H1 (cell line): Measurements from ENCODE around the gene ABLIM1. TPM values are rescaled to one million over a fixed set of nuclear protein-coding genes. Genes with fewer than 3 reads are reported as not detected.

Experiments used
- CTCF ChIA-PET: fragments of 300-600 bp; sonication (Branson Sonifier 250); formaldehyde crosslinking; loops from one replicate; lab custom pipeline; 2021; ENCODE audit not compliant: partially characterized antibody; lab: Charles Lee
- POLR2A ChIA-PET: fragments of 300-600 bp; sonication (Branson Sonifier 250); formaldehyde crosslinking; loops from one replicate; lab custom pipeline; 2021; ENCODE audit warnings: inconsistent platforms; ENCODE audit not compliant: partially characterized antibody; lab: Charles Lee
- DNase-seq, 2 experiments: peaks; one replicate each; pipeline versions ENCODE4 v3.0.0 to v3.0.0-alpha.2; 2010 to 2022; ENCODE audit warnings: low spot score in 2 of 2, low read depth in 1 of 2, mixed read lengths in 1 of 2
- FAIRE-seq: peaks from 2 replicates; lab custom pipeline; 2011; peaks lifted over from hg19 to GRCh38; lab: Jason Lieb, UNC
- H2AFZ ChIP-seq: 2 replicates; pipeline ENCODE4 v1.8.1; 2012; ENCODE audit warnings: low read length, inconsistent platforms
- H2AK5ac ChIP-seq: 2 replicates; pipeline ENCODE4 v1.6.1; 2013; ENCODE audit warnings: low read depth, low read length
- H2BK120ac ChIP-seq: replicated peaks from 2 replicates; pipeline ENCODE3; 2013; ENCODE audit warnings: low read depth, low read length, inconsistent platforms
- H2BK12ac ChIP-seq: 2 replicates; pipeline ENCODE4 v1.6.1; 2013; ENCODE audit warnings: low read depth, low read length
- H2BK15ac ChIP-seq: 2 replicates; pipeline ENCODE4 v1.6.1; 2013; ENCODE audit warnings: low read length
- H2BK20ac ChIP-seq: 2 replicates; pipeline ENCODE4 v1.6.1; 2013; ENCODE audit warnings: low read length
- H2BK5ac ChIP-seq: 2 replicates; pipeline ENCODE4 v1.6.1; 2013; ENCODE audit warnings: low read depth, low read length
- H3K14ac ChIP-seq: 2 replicates; pipeline ENCODE4 v1.6.1; 2013; ENCODE audit warnings: inconsistent platforms; ENCODE audit not compliant: insufficient read length
- H3K18ac ChIP-seq: 2 replicates; pipeline ENCODE4 v1.6.1; 2013; ENCODE audit warnings: low read length; ENCODE audit errors: extremely low read depth
- H3K23ac ChIP-seq: 2 replicates; pipeline ENCODE4 v1.6.1; 2013; ENCODE audit warnings: inconsistent platforms; ENCODE audit not compliant: insufficient read length
- H3K23me2 ChIP-seq: 2 replicates; pipeline ENCODE4 v1.6.1; 2013; ENCODE audit warnings: low read depth, low read length
- H3K27ac ChIP-seq: 2 replicates; pipeline ENCODE4 v1.6.1; 2011; ENCODE audit warnings: low read depth, low read length, inconsistent platforms
- H3K27me3 ChIP-seq, 4 experiments: replicated peaks in 1 of 4; 1 replicate in 1 of 4; 2 replicates in 3 of 4; pipeline versions ENCODE4 v1.6.1 to v1.8.1; 2011 to 2013; ENCODE audit warnings: low read length in 3 of 4, mild to moderate bottlenecking in 3 of 4, inconsistent platforms in 2 of 4, mixed read lengths in 2 of 4, moderate library complexity in 1 of 4; ENCODE audit not compliant: control insufficient read depth in 3 of 4, insufficient read depth in 3 of 4; ENCODE audit errors: extremely low read depth in 1 of 4
- H3K36me3 ChIP-seq, 4 experiments: 2 replicates each; pipeline versions ENCODE4 v1.6.1 to v1.8.1; 2011 to 2013; ENCODE audit warnings: mild to moderate bottlenecking in 4 of 4, low read length in 3 of 4, moderate library complexity in 2 of 4, control low read depth in 1 of 4, inconsistent platforms in 1 of 4; ENCODE audit not compliant: insufficient read depth in 4 of 4, control insufficient read depth in 2 of 4
- H3K4ac ChIP-seq: replicated peaks from 2 replicates; pipeline ENCODE3; 2013; ENCODE audit warnings: low read length, low read depth, mixed read lengths, inconsistent platforms; ENCODE audit not compliant: insufficient read length
- H3K4me1 ChIP-seq, 4 experiments: replicated peaks in 1 of 4; 1 replicate in 1 of 4; 2 replicates in 3 of 4; pipeline versions ENCODE4 v1.6.1 to v1.8.1; 2011 to 2013; ENCODE audit warnings: low read length in 3 of 4, inconsistent platforms in 2 of 4, mixed read lengths in 1 of 4; ENCODE audit not compliant: insufficient read depth in 4 of 4, control insufficient read depth in 3 of 4
- H3K4me2 ChIP-seq, 2 experiments: 2 replicates each; pipeline versions ENCODE4 v1.6.1 to v1.8.1; 2011 to 2013; ENCODE audit warnings: low read depth in 2 of 2, low read length in 2 of 2, control low read depth in 1 of 2, inconsistent platforms in 1 of 2, mild to moderate bottlenecking in 1 of 2; ENCODE audit not compliant: insufficient read depth in 1 of 2
- H3K4me3 ChIP-seq, 4 experiments: fragments of 200-600, 300-600 bp in 1 of 4; sonication (generic), shearing (Covaris generic), sonication (Bioruptor Twin) in 1 of 4; 2 replicates each; pipeline versions ENCODE4 v1.5.1 to v1.8.1; 2011 to 2016; ENCODE audit warnings: low read length in 4 of 4, low read depth in 3 of 4, control low read depth in 2 of 4, inconsistent platforms in 2 of 4, mild to moderate bottlenecking in 2 of 4, mixed read lengths in 1 of 4, moderate library complexity in 1 of 4; ENCODE audit not compliant: insufficient read depth in 2 of 4; ENCODE audit errors: extremely low read depth in 1 of 4
- H3K56ac ChIP-seq: replicated peaks from 2 replicates; pipeline ENCODE3; 2013; ENCODE audit warnings: low read depth, mild to moderate bottlenecking, mixed read lengths, low read length, inconsistent platforms; ENCODE audit not compliant: insufficient read length
- H3K79me1 ChIP-seq: 2 replicates; pipeline ENCODE4 v1.6.1; 2013; ENCODE audit warnings: low read depth, low read length, control low read depth
- H3K79me2 ChIP-seq, 2 experiments: 2 replicates each; pipeline versions ENCODE4 v1.6.1 to v1.8.1; 2012 to 2013; ENCODE audit warnings: low read length in 2 of 2, mild to moderate bottlenecking in 2 of 2, inconsistent platforms in 1 of 2; ENCODE audit not compliant: insufficient read depth in 2 of 2, control insufficient read depth in 1 of 2
- H3K9ac ChIP-seq, 4 experiments: replicated peaks in 1 of 4; 1 replicate in 1 of 4; 2 replicates in 3 of 4; pipeline versions ENCODE4 v1.6.1 to v1.8.1; 2011 to 2013; ENCODE audit warnings: low read depth in 3 of 4, low read length in 3 of 4, control low read depth in 2 of 4, mild to moderate bottlenecking in 2 of 4, moderate library complexity in 2 of 4, inconsistent platforms in 1 of 4; ENCODE audit errors: extremely low read depth in 1 of 4
- H3K9me3 ChIP-seq, 2 experiments: 2 replicates each; pipeline versions ENCODE4 v1.6.1 to v1.8.1; 2012 to 2013; ENCODE audit warnings: mild to moderate bottlenecking in 2 of 2, moderate library complexity in 2 of 2, control low read depth in 1 of 2, inconsistent platforms in 1 of 2, low read depth in 1 of 2, low read length in 1 of 2, mixed read lengths in 1 of 2; ENCODE audit not compliant: insufficient read depth in 2 of 2
- H4K20me1 ChIP-seq, 2 experiments: replicated peaks in 1 of 2; 2 replicates each; pipeline versions ENCODE3 to v1.8.1; 2011 to 2013; ENCODE audit warnings: inconsistent platforms in 2 of 2, low read length in 2 of 2, mild to moderate bottlenecking in 1 of 2; ENCODE audit not compliant: insufficient read depth in 2 of 2, control insufficient read depth in 1 of 2
- H4K5ac ChIP-seq: 2 replicates; pipeline ENCODE4 v1.6.1; 2013; ENCODE audit warnings: low read length, low read depth, mixed read lengths, inconsistent platforms; ENCODE audit not compliant: insufficient read length
- H4K8ac ChIP-seq: 2 replicates; pipeline ENCODE4 v1.8.0; 2013; ENCODE audit warnings: mild to moderate bottlenecking, moderate library complexity, low read length, inconsistent platforms; ENCODE audit not compliant: insufficient read depth; ENCODE audit errors: extremely low read depth
- H4K91ac ChIP-seq: replicated peaks from 2 replicates; pipeline ENCODE3; 2013; ENCODE audit warnings: low read length, mixed read lengths, inconsistent platforms; ENCODE audit not compliant: insufficient read length
- CHD1 ChIP-seq: IDR thresholded peaks from 2 replicates; pipeline ENCODE4 v1.6.1; 2012; ENCODE audit warnings: low read depth, low read length, improper control_type of control experiment
- CREB1 ChIP-seq: IDR thresholded peaks from 2 replicates; pipeline ENCODE4 v1.6.1; 2012; ENCODE audit warnings: inconsistent platforms
- CTBP2 ChIP-seq: IDR thresholded peaks from 2 replicates; pipeline ENCODE4 v1.7.0; 2011; ENCODE audit warnings: borderline replicate concordance, mild to moderate bottlenecking, moderate library complexity, mixed read lengths, low read length; ENCODE audit not compliant: insufficient read depth, insufficient read length
- POLR2A ChIP-seq, 2 experiments: IDR thresholded peaks; 1 replicate in 1 of 2; 2 replicates in 1 of 2; pipeline ENCODE4 v1.6.1; 2011; ENCODE audit warnings: low read depth in 2 of 2, low read length in 2 of 2, mild to moderate bottlenecking in 2 of 2; ENCODE audit errors: control extremely low read depth in 1 of 2
- POLR2AphosphoS5 ChIP-seq: IDR thresholded peaks from 2 replicates; pipeline ENCODE4 v1.6.1; 2011; ENCODE audit warnings: low read depth, low read length
- RBBP5 ChIP-seq: IDR thresholded peaks from 2 replicates; pipeline ENCODE4 v1.7.1; 2012; ENCODE audit warnings: low read depth, mild to moderate bottlenecking, inconsistent platforms, low read length, moderate library complexity, borderline replicate concordance
- SRF ChIP-seq: IDR thresholded peaks from 2 replicates; pipeline ENCODE4 v1.6.1; 2011; ENCODE audit warnings: mild to moderate bottlenecking, low read depth, low read length, moderate library complexity
- TBP ChIP-seq: IDR thresholded peaks from 2 replicates; pipeline ENCODE4 v1.6.1; 2011; ENCODE audit warnings: low read depth, low read length, improper control_type of control experiment
- WGBS, 2 experiments: shearing (Covaris generic) in 1 of 2; methylation state at CpG; one replicate each; pipeline versions ENCODE4 v1.1.6 to v1.1.7; 2013 to 2015; ENCODE audit warnings: low lambda C conversion rate in 2 of 2, mixed read lengths in 2 of 2, inconsistent platforms in 1 of 2, low coverage in 1 of 2, missing lambda C conversion rate in 1 of 2; ENCODE audit not compliant: insufficient replicate concordance in 2 of 2, insufficient coverage in 1 of 2, insufficient read length in 1 of 2; ENCODE audit errors: extremely low coverage in 1 of 2, missing lambda C conversion rate in 1 of 2; 5-methylcytosine and 5-hydroxymethylcytosine counted together
- polyA plus RNA-seq, 7 experiments: library from polyadenylated mRNA; depleted of rRNA in 3 of 7; stranded (reverse) in 5 of 7; unstranded in 2 of 7; fragments of >200 nt in 5 of 7; fragments of 200-250 nt in 2 of 7; gene quantifications; 1 replicate in 5 of 7; 2 replicates in 1 of 7; 4 replicates in 1 of 7; pipeline versions ENCODE4 v1.2.1 to v1.2.3, GENCODE V29; 2011 to 2013; ENCODE audit warnings: missing spikeins in 2 of 7, mixed read lengths in 2 of 7
- total RNA-seq: library from RNA; stranded (reverse); fragmentation: NEBNext Ultra II Directional; extraction: Animal tissue kit (Norgen Biotek cat#: 25700); gene quantifications from 2 replicates; pipeline ENCODE4 v1.2.1, GENCODE V29; 2021
- TF ChIP-seq, protein P1 (sequence below): IDR thresholded peaks from 2 replicates; pipeline ENCODE4 v1.6.1; 2011; ENCODE audit warnings: low read length, improper control_type of control experiment
- TF ChIP-seq, protein P2 (sequence below): IDR thresholded peaks from 2 replicates; pipeline ENCODE4 v1.6.1; 2012; ENCODE audit warnings: inconsistent platforms

The ABLIM1 gene
- total and polyA plus RNA-seq, 2 of the 8 experiments (the other 6 are each of a cell fraction or from before 2014, with no cell fraction given), result 51.2 to 51.7 TPM

DNA sequence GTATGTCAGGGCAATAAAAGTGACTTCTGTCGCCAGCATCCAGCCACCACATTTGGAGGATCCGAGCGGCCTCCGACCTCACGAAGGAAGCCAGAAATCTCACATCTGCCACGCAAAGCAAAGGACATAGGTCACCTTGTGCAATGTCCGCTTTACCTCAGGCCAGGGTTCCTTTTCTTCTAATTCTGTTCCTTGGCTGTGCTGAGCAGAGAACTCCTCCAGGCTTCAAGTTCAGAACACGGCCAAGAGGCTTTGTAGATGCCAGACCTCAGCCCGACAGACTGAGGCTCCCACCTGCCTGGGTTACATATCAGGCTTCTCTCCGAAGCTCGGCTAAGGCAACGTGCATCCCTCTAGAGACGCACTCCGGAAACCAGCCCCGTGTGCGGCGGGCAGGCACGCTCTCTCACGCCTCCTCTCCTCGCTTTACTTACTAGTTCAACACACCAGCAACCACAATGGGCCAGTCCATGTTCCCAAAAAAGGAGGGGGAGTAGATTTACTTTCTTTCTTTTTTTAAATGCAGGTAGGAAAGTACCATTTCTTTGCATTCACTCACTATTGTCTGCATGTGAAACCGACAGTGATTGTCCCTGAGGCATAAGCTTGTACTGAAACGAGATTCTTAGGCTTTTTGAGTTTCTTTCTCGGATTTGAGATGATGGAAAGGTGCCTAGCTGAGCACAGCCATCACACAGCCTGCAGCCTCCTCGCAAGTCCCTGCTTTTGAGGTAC is 131.4 kb downstream of the ABLIM1 start:
- Histone ChIP-seq H2BK12ac (peak overlapping the region; percentile 90), H3K4me3 (peak overlapping the region; percentile 45 to 73 (median 66)), H2BK15ac (no peak overlapping the region), H4K8ac (peak overlapping the region; percentile 60; the same call in 1 of the 2 replicates), H2BK120ac (peak overlapping the region; percentile 8), H3K79me2 (peaks cover 3 to 41% of the 10 kb centered on the region in 2 experiments; a peak in 3 of 4 replicates), H3K4me1 (peaks cover 3 to 23% (median 9%) of the 10 kb centered on the region in 4 experiments; a peak in 5 of 7 replicates), H3K4ac (peak overlapping the region; percentile 0), H4K5ac (peak overlapping the region; percentile 14), H3K56ac (no peak overlapping the region), H3K27me3 (no peaks in the 10 kb centered on the region), H3K23ac (no peak overlapping the region), H3K79me1 (0 out of 2 replicates have a peak, but pooled peaks cover 3% of the 10 kb centered on the region), H2BK20ac (0 out of 2 replicates have a peak overlapping the region, but pooled peaks have one; percentile 43), H3K27ac (peak overlapping the region; percentile 26), H2AFZ (peak overlapping the region; percentile 92), H4K20me1 (peaks cover 0 to 2% of the 10 kb centered on the region in 2 experiments), H3K18ac (peak overlapping the region; percentile 86), H2AK5ac (no peak overlapping the region), H3K9me3 (no peaks in the 10 kb centered on the region), H3K36me3 (no peaks in the 10 kb centered on the region), H4K91ac (no peak overlapping the region), H3K23me2 (peaks cover 3% of the 10 kb centered on the region), H3K4me2 (peak overlapping the region; percentile 74 to 93), H3K9ac (peak overlapping the region in 3 of 4 experiments; percentile 51 to 77 (median 58); a peak in 6 of 7 replicates), H2BK5ac (peak overlapping the region; percentile 91), H3K14ac (no peak overlapping the region)
- 3% methylated on average over 24 of the region's 24 CpGs; no CpG with 5 or more reads in 1 of the 2 experiments for WGBS, 2 experiments
- FAIRE-seq (peak; percentile 62), DNase-seq (peak; percentile 77 to 83)
- ChIA-PET POLR2A (interaction anchor here (0.8 to 2.3 kb wide), 9 partner anchors 9 to 318 kb away, joined by 3 to 10 read pairs (median 5); no protein-coding TSS in a partner anchor), CTCF (interaction anchor here (0.6 to 8.6 kb wide), 13 partner anchors 10 to 168 kb away, joined by 3 to 38 read pairs (median 3); no protein-coding TSS in a partner anchor)
- peak; percentile 66 to 91 for TF ChIP-seq POLR2A (IDR thresholded peaks at IDR 0.05; ENCODE audit: control extremely low read depth in 1 of 2, low read depth in 2 of 2, low read length in 2 of 2)
- TF ChIP-seq, protein P1, sequence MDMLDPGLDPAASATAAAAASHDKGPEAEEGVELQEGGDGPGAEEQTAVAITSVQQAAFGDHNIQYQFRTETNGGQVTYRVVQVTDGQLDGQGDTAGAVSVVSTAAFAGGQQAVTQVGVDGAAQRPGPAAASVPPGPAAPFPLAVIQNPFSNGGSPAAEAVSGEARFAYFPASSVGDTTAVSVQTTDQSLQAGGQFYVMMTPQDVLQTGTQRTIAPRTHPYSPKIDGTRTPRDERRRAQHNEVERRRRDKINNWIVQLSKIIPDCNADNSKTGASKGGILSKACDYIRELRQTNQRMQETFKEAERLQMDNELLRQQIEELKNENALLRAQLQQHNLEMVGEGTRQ, result no peak
- TF ChIP-seq, protein P2, sequence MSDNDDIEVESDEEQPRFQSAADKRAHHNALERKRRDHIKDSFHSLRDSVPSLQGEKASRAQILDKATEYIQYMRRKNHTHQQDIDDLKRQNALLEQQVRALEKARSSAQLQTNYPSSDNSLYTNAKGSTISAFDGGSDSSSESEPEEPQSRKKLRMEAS, result peak; percentile 94
- TF ChIP-seq CREB1, result peak; percentile 40; the same call in 1 of the 2 replicates
- TF ChIP-seq TBP, result peak; percentile 90
- peak; percentile 96 for TF ChIP-seq POLR2AphosphoS5
- no peak for TF ChIP-seq CTBP2
- peak; percentile 83 for TF ChIP-seq CHD1
- TF ChIP-seq SRF, result no peak
- TF ChIP-seq RBBP5, result peak; percentile 69; the same call in 1 of the 2 replicates
